ENCODE data around the gene GHR.

GRCh38 chr5:42636425-42636824 lies 213.2 kb downstream of the GHR start:
- TF ChIP-seq RARB (CRISPR knock-in tag; IDR thresholded peaks at IDR 0.05) (no peak), TSHZ2 (CRISPR knock-in tag; IDR thresholded peaks at IDR 0.05) (no peak), ZFP3 (CRISPR knock-in tag; IDR thresholded peaks at IDR 0.05) (no peak), TCF4 (CRISPR knock-in tag; IDR thresholded peaks at IDR 0.05; ENCODE audit: borderline replicate concordance) (no peak), ZFP30 (CRISPR knock-in tag; IDR thresholded peaks at IDR 0.05) (no peak), ISL1 (CRISPR knock-in tag; IDR thresholded peaks at IDR 0.05) (no peak), ZC3H10 (CRISPR knock-in tag; IDR thresholded peaks at IDR 0.05) (no peak), BACH2 (CRISPR knock-in tag; IDR thresholded peaks at IDR 0.05; ENCODE audit: borderline replicate concordance) (no peak), TOX (CRISPR knock-in tag; IDR thresholded peaks at IDR 0.05; ENCODE audit: borderline replicate concordance) (no peak)
- TF ChIP-seq, protein P1, sequence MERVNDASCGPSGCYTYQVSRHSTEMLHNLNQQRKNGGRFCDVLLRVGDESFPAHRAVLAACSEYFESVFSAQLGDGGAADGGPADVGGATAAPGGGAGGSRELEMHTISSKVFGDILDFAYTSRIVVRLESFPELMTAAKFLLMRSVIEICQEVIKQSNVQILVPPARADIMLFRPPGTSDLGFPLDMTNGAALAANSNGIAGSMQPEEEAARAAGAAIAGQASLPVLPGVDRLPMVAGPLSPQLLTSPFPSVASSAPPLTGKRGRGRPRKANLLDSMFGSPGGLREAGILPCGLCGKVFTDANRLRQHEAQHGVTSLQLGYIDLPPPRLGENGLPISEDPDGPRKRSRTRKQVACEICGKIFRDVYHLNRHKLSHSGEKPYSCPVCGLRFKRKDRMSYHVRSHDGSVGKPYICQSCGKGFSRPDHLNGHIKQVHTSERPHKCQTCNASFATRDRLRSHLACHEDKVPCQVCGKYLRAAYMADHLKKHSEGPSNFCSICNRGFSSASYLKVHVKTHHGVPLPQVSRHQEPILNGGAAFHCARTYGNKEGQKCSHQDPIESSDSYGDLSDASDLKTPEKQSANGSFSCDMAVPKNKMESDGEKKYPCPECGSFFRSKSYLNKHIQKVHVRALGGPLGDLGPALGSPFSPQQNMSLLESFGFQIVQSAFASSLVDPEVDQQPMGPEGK (CRISPR knock-in tag; IDR thresholded peaks at IDR 0.05; ENCODE audit: borderline replicate concordance) = no peak
- TF ChIP-seq, protein P2, sequence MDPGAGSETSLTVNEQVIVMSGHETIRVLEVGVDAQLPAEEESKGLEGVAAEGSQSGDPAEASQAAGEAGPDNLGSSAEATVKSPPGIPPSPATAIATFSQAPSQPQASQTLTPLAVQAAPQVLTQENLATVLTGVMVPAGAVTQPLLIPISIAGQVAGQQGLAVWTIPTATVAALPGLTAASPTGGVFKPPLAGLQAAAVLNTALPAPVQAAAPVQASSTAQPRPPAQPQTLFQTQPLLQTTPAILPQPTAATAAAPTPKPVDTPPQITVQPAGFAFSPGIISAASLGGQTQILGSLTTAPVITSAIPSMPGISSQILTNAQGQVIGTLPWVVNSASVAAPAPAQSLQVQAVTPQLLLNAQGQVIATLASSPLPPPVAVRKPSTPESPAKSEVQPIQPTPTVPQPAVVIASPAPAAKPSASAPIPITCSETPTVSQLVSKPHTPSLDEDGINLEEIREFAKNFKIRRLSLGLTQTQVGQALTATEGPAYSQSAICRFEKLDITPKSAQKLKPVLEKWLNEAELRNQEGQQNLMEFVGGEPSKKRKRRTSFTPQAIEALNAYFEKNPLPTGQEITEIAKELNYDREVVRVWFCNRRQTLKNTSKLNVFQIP (CRISPR knock-in tag; IDR thresholded peaks at IDR 0.05; ENCODE audit: borderline replicate concordance, low read depth) = no peak
- TF ChIP-seq, protein P3, sequence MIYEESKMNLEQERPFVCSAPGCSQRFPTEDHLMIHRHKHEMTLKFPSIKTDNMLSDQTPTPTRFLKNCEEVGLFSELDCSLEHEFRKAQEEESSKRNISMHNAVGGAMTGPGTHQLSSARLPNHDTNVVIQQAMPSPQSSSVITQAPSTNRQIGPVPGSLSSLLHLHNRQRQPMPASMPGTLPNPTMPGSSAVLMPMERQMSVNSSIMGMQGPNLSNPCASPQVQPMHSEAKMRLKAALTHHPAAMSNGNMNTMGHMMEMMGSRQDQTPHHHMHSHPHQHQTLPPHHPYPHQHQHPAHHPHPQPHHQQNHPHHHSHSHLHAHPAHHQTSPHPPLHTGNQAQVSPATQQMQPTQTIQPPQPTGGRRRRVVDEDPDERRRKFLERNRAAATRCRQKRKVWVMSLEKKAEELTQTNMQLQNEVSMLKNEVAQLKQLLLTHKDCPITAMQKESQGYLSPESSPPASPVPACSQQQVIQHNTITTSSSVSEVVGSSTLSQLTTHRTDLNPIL (CRISPR knock-in tag; IDR thresholded peaks at IDR 0.05; ENCODE audit: low read depth) = no peak
